H1 (cell line): ENCODE measurements around the gene AP3S1. TPM values are rescaled to one million over a fixed set of nuclear protein-coding genes. Genes with fewer than 3 reads are reported as not detected.

Experiments used
- CTCF ChIA-PET: fragments of 300-600 bp; sonication (Branson Sonifier 250); formaldehyde crosslinking; loops from one replicate; lab custom pipeline; 2021; ENCODE audit not compliant: partially characterized antibody; lab: Charles Lee
- POLR2A ChIA-PET: fragments of 300-600 bp; sonication (Branson Sonifier 250); formaldehyde crosslinking; loops from one replicate; lab custom pipeline; 2021; ENCODE audit warnings: inconsistent platforms; ENCODE audit not compliant: partially characterized antibody; lab: Charles Lee
- DNase-seq, 2 experiments: peaks; one replicate each; pipeline versions ENCODE4 v3.0.0 to v3.0.0-alpha.2; 2010 to 2022; ENCODE audit warnings: low spot score in 2 of 2, low read depth in 1 of 2, mixed read lengths in 1 of 2
- FAIRE-seq: peaks from 2 replicates; lab custom pipeline; 2011; peaks lifted over from hg19 to GRCh38; lab: Jason Lieb, UNC
- H2AFZ ChIP-seq: 2 replicates; pipeline ENCODE4 v1.8.1; 2012; ENCODE audit warnings: low read length, inconsistent platforms
- H2AK5ac ChIP-seq: 2 replicates; pipeline ENCODE4 v1.6.1; 2013; ENCODE audit warnings: low read depth, low read length
- H2BK120ac ChIP-seq: replicated peaks from 2 replicates; pipeline ENCODE3; 2013; ENCODE audit warnings: low read depth, low read length, inconsistent platforms
- H2BK12ac ChIP-seq: 2 replicates; pipeline ENCODE4 v1.6.1; 2013; ENCODE audit warnings: low read depth, low read length
- H2BK15ac ChIP-seq: 2 replicates; pipeline ENCODE4 v1.6.1; 2013; ENCODE audit warnings: low read length
- H2BK20ac ChIP-seq: 2 replicates; pipeline ENCODE4 v1.6.1; 2013; ENCODE audit warnings: low read length
- H2BK5ac ChIP-seq: 2 replicates; pipeline ENCODE4 v1.6.1; 2013; ENCODE audit warnings: low read depth, low read length
- H3K14ac ChIP-seq: 2 replicates; pipeline ENCODE4 v1.6.1; 2013; ENCODE audit warnings: inconsistent platforms; ENCODE audit not compliant: insufficient read length
- H3K18ac ChIP-seq: 2 replicates; pipeline ENCODE4 v1.6.1; 2013; ENCODE audit warnings: low read length; ENCODE audit errors: extremely low read depth
- H3K23ac ChIP-seq: 2 replicates; pipeline ENCODE4 v1.6.1; 2013; ENCODE audit warnings: inconsistent platforms; ENCODE audit not compliant: insufficient read length
- H3K23me2 ChIP-seq: 2 replicates; pipeline ENCODE4 v1.6.1; 2013; ENCODE audit warnings: low read depth, low read length
- H3K27ac ChIP-seq: 2 replicates; pipeline ENCODE4 v1.6.1; 2011; ENCODE audit warnings: low read depth, low read length, inconsistent platforms
- H3K27me3 ChIP-seq, 4 experiments: replicated peaks in 1 of 4; 1 replicate in 1 of 4; 2 replicates in 3 of 4; pipeline versions ENCODE4 v1.6.1 to v1.8.1; 2011 to 2013; ENCODE audit warnings: low read length in 3 of 4, mild to moderate bottlenecking in 3 of 4, inconsistent platforms in 2 of 4, mixed read lengths in 2 of 4, moderate library complexity in 1 of 4; ENCODE audit not compliant: control insufficient read depth in 3 of 4, insufficient read depth in 3 of 4; ENCODE audit errors: extremely low read depth in 1 of 4
- H3K36me3 ChIP-seq, 4 experiments: 2 replicates each; pipeline versions ENCODE4 v1.6.1 to v1.8.1; 2011 to 2013; ENCODE audit warnings: mild to moderate bottlenecking in 4 of 4, low read length in 3 of 4, moderate library complexity in 2 of 4, control low read depth in 1 of 4, inconsistent platforms in 1 of 4; ENCODE audit not compliant: insufficient read depth in 4 of 4, control insufficient read depth in 2 of 4
- H3K4ac ChIP-seq: replicated peaks from 2 replicates; pipeline ENCODE3; 2013; ENCODE audit warnings: low read length, low read depth, mixed read lengths, inconsistent platforms; ENCODE audit not compliant: insufficient read length
- H3K4me1 ChIP-seq, 4 experiments: replicated peaks in 1 of 4; 1 replicate in 1 of 4; 2 replicates in 3 of 4; pipeline versions ENCODE4 v1.6.1 to v1.8.1; 2011 to 2013; ENCODE audit warnings: low read length in 3 of 4, inconsistent platforms in 2 of 4, mixed read lengths in 1 of 4; ENCODE audit not compliant: insufficient read depth in 4 of 4, control insufficient read depth in 3 of 4
- H3K4me2 ChIP-seq, 2 experiments: 2 replicates each; pipeline versions ENCODE4 v1.6.1 to v1.8.1; 2011 to 2013; ENCODE audit warnings: low read depth in 2 of 2, low read length in 2 of 2, control low read depth in 1 of 2, inconsistent platforms in 1 of 2, mild to moderate bottlenecking in 1 of 2; ENCODE audit not compliant: insufficient read depth in 1 of 2
- H3K4me3 ChIP-seq, 4 experiments: fragments of 200-600, 300-600 bp in 1 of 4; sonication (generic), shearing (Covaris generic), sonication (Bioruptor Twin) in 1 of 4; 2 replicates each; pipeline versions ENCODE4 v1.5.1 to v1.8.1; 2011 to 2016; ENCODE audit warnings: low read length in 4 of 4, low read depth in 3 of 4, control low read depth in 2 of 4, inconsistent platforms in 2 of 4, mild to moderate bottlenecking in 2 of 4, mixed read lengths in 1 of 4, moderate library complexity in 1 of 4; ENCODE audit not compliant: insufficient read depth in 2 of 4; ENCODE audit errors: extremely low read depth in 1 of 4
- H3K56ac ChIP-seq: replicated peaks from 2 replicates; pipeline ENCODE3; 2013; ENCODE audit warnings: low read depth, mild to moderate bottlenecking, mixed read lengths, low read length, inconsistent platforms; ENCODE audit not compliant: insufficient read length
- H3K79me1 ChIP-seq: 2 replicates; pipeline ENCODE4 v1.6.1; 2013; ENCODE audit warnings: low read depth, low read length, control low read depth
- H3K79me2 ChIP-seq, 2 experiments: 2 replicates each; pipeline versions ENCODE4 v1.6.1 to v1.8.1; 2012 to 2013; ENCODE audit warnings: low read length in 2 of 2, mild to moderate bottlenecking in 2 of 2, inconsistent platforms in 1 of 2; ENCODE audit not compliant: insufficient read depth in 2 of 2, control insufficient read depth in 1 of 2
- H3K9ac ChIP-seq, 4 experiments: replicated peaks in 1 of 4; 1 replicate in 1 of 4; 2 replicates in 3 of 4; pipeline versions ENCODE4 v1.6.1 to v1.8.1; 2011 to 2013; ENCODE audit warnings: low read depth in 3 of 4, low read length in 3 of 4, control low read depth in 2 of 4, mild to moderate bottlenecking in 2 of 4, moderate library complexity in 2 of 4, inconsistent platforms in 1 of 4; ENCODE audit errors: extremely low read depth in 1 of 4
- H3K9me3 ChIP-seq, 2 experiments: 2 replicates each; pipeline versions ENCODE4 v1.6.1 to v1.8.1; 2012 to 2013; ENCODE audit warnings: mild to moderate bottlenecking in 2 of 2, moderate library complexity in 2 of 2, control low read depth in 1 of 2, inconsistent platforms in 1 of 2, low read depth in 1 of 2, low read length in 1 of 2, mixed read lengths in 1 of 2; ENCODE audit not compliant: insufficient read depth in 2 of 2
- H4K20me1 ChIP-seq, 2 experiments: replicated peaks in 1 of 2; 2 replicates each; pipeline versions ENCODE3 to v1.8.1; 2011 to 2013; ENCODE audit warnings: inconsistent platforms in 2 of 2, low read length in 2 of 2, mild to moderate bottlenecking in 1 of 2; ENCODE audit not compliant: insufficient read depth in 2 of 2, control insufficient read depth in 1 of 2
- H4K5ac ChIP-seq: 2 replicates; pipeline ENCODE4 v1.6.1; 2013; ENCODE audit warnings: low read length, low read depth, mixed read lengths, inconsistent platforms; ENCODE audit not compliant: insufficient read length
- H4K8ac ChIP-seq: 2 replicates; pipeline ENCODE4 v1.8.0; 2013; ENCODE audit warnings: mild to moderate bottlenecking, moderate library complexity, low read length, inconsistent platforms; ENCODE audit not compliant: insufficient read depth; ENCODE audit errors: extremely low read depth
- H4K91ac ChIP-seq: replicated peaks from 2 replicates; pipeline ENCODE3; 2013; ENCODE audit warnings: low read length, mixed read lengths, inconsistent platforms; ENCODE audit not compliant: insufficient read length
- ASH2L ChIP-seq: fragments of 200-600, 300-600 bp; sonication (generic); IDR thresholded peaks from one replicate; pipeline ENCODE4 v1.7.1; 2017; ENCODE audit warnings: low read length
- BCL11A ChIP-seq, 2 experiments: IDR thresholded peaks; one replicate each; pipeline ENCODE4 v1.6.1; 2011; ENCODE audit warnings: low read depth in 2 of 2, low read length in 2 of 2, mild to moderate bottlenecking in 2 of 2
- CBX5 ChIP-seq: fragments of 300-800, 300-1000 bp; sonication (generic); IDR thresholded peaks from 2 replicates; pipeline ENCODE4 v1.7.1; 2016; ENCODE audit warnings: antibody characterized with exemption, low read length, low read depth
- EZH2 ChIP-seq: fragments of 200-600 bp; sonication (generic); IDR thresholded peaks from 2 replicates; pipeline ENCODE4 v1.7.1; 2012; ENCODE audit warnings: low read depth, mild to moderate bottlenecking, moderate library complexity, low read length, inconsistent platforms; ENCODE audit not compliant: severe bottlenecking
- NRF1 ChIP-seq: IDR thresholded peaks from 2 replicates; pipeline ENCODE4 v1.6.1; 2011; ENCODE audit warnings: mild to moderate bottlenecking, low read depth, low read length, improper control_type of control experiment
- PHF8 ChIP-seq: fragments of 200-600 bp; sonication (generic); conservative IDR thresholded peaks from 2 replicates; pipeline ENCODE4 v1.7.1; 2012; ENCODE audit warnings: low read depth, mild to moderate bottlenecking, inconsistent platforms, low read length, moderate library complexity
- RBBP5 ChIP-seq: IDR thresholded peaks from 2 replicates; pipeline ENCODE4 v1.7.1; 2012; ENCODE audit warnings: low read depth, mild to moderate bottlenecking, inconsistent platforms, low read length, moderate library complexity, borderline replicate concordance
- SIN3A ChIP-seq, 2 experiments: IDR thresholded peaks in 1 of 2; conservative IDR thresholded peaks in 1 of 2; 2 replicates each; pipeline ENCODE4 v1.6.1; 2011 to 2012; ENCODE audit warnings: low read length in 2 of 2, improper control_type of control experiment in 1 of 2, low read depth in 1 of 2, mild to moderate bottlenecking in 1 of 2
- SIRT6 ChIP-seq: IDR thresholded peaks from one replicate; pipeline ENCODE4 v1.7.1; 2012; ENCODE audit warnings: low read length, inconsistent platforms
- SRF ChIP-seq: IDR thresholded peaks from 2 replicates; pipeline ENCODE4 v1.6.1; 2011; ENCODE audit warnings: mild to moderate bottlenecking, low read depth, low read length, moderate library complexity
- TAF1 ChIP-seq: IDR thresholded peaks from 2 replicates; pipeline ENCODE4 v1.6.1; 2011; ENCODE audit warnings: mild to moderate bottlenecking, low read depth, low read length
- TBP ChIP-seq: IDR thresholded peaks from 2 replicates; pipeline ENCODE4 v1.6.1; 2011; ENCODE audit warnings: low read depth, low read length, improper control_type of control experiment
- TCF12 ChIP-seq: IDR thresholded peaks from 2 replicates; pipeline ENCODE4 v1.6.1; 2011; ENCODE audit warnings: low read depth, mild to moderate bottlenecking, low read length
- YY1 ChIP-seq: IDR thresholded peaks from 2 replicates; pipeline ENCODE4 v1.6.1; 2011; ENCODE audit warnings: low read depth, mild to moderate bottlenecking, low read length
- WGBS, 2 experiments: shearing (Covaris generic) in 1 of 2; methylation state at CpG; one replicate each; pipeline versions ENCODE4 v1.1.6 to v1.1.7; 2013 to 2015; ENCODE audit warnings: low lambda C conversion rate in 2 of 2, mixed read lengths in 2 of 2, inconsistent platforms in 1 of 2, low coverage in 1 of 2, missing lambda C conversion rate in 1 of 2; ENCODE audit not compliant: insufficient replicate concordance in 2 of 2, insufficient coverage in 1 of 2, insufficient read length in 1 of 2; ENCODE audit errors: extremely low coverage in 1 of 2, missing lambda C conversion rate in 1 of 2; 5-methylcytosine and 5-hydroxymethylcytosine counted together
- polyA plus RNA-seq, 7 experiments: library from polyadenylated mRNA; depleted of rRNA in 3 of 7; stranded (reverse) in 5 of 7; unstranded in 2 of 7; fragments of >200 nt in 5 of 7; fragments of 200-250 nt in 2 of 7; gene quantifications; 1 replicate in 5 of 7; 2 replicates in 1 of 7; 4 replicates in 1 of 7; pipeline versions ENCODE4 v1.2.1 to v1.2.3, GENCODE V29; 2011 to 2013; ENCODE audit warnings: missing spikeins in 2 of 7, mixed read lengths in 2 of 7
- total RNA-seq: library from RNA; stranded (reverse); fragmentation: NEBNext Ultra II Directional; extraction: Animal tissue kit (Norgen Biotek cat#: 25700); gene quantifications from 2 replicates; pipeline ENCODE4 v1.2.1, GENCODE V29; 2021
- TF ChIP-seq, protein P1 (sequence below): IDR thresholded peaks from 2 replicates; pipeline ENCODE4 v1.6.1; 2012; ENCODE audit warnings: inconsistent platforms

Gene AP3S1
- total and polyA plus RNA-seq, 2 of the 8 experiments (the other 6 are each of a cell fraction or from before 2014, with no cell fraction given) = 26.6 to 72.7 TPM

GRCh38 chr5:115895821-115896220, 54.1 kb downstream of the AP3S1 start:
- H3K27me3 ChIP-seq = no peaks in the 10 kb centered on the region
- ChIA-PET CTCF (no interaction called here), POLR2A (no interaction called here)
- no peak overlapping the region for H2BK12ac ChIP-seq
- no peak overlapping the region for H4K8ac ChIP-seq
- H3K23me2 ChIP-seq = no peaks in the 10 kb centered on the region
- no peak overlapping the region for H2AFZ ChIP-seq
- no peak overlapping the region for H3K14ac ChIP-seq
- H3K4me3 ChIP-seq = no peak overlapping the region
- H3K23ac ChIP-seq = no peak overlapping the region
- H3K18ac ChIP-seq = no peak overlapping the region
- no peak overlapping the region for H3K27ac ChIP-seq
- FAIRE-seq (peak; percentile 42), DNase-seq (no peak)
- no peaks in the 10 kb centered on the region for H3K79me1 ChIP-seq
- no peak overlapping the region for H4K91ac ChIP-seq
- H4K5ac ChIP-seq = no peak overlapping the region
- 86 to 100% methylated on average over 1 to 3 of the region's 3 CpGs for WGBS, 2 experiments
- no peak overlapping the region for H2BK20ac ChIP-seq
- H3K9me3 ChIP-seq = no peaks in the 10 kb centered on the region
- no peaks in the 10 kb centered on the region for H3K79me2 ChIP-seq
- H2BK15ac ChIP-seq = no peak overlapping the region
- no peak overlapping the region for H2BK120ac ChIP-seq
- H3K56ac ChIP-seq = no peak overlapping the region
- no peak overlapping the region for H3K4ac ChIP-seq
- peaks cover 0 to 2% of the 10 kb centered on the region in 2 experiments for H4K20me1 ChIP-seq
- peaks cover 0 to 2% (median 0%) of the 10 kb centered on the region in 4 experiments; a peak in 1 of 8 replicates for H3K36me3 ChIP-seq
- H3K4me1 ChIP-seq = no peaks in the 10 kb centered on the region
- no peak overlapping the region for H3K9ac ChIP-seq
- no peak overlapping the region for H2AK5ac ChIP-seq
- H2BK5ac ChIP-seq = no peak overlapping the region
- no peak overlapping the region for H3K4me2 ChIP-seq
- TF ChIP-seq TCF12 = no peak
- TF ChIP-seq SRF = no peak
- TF ChIP-seq RBBP5 = no peak
- TF ChIP-seq BCL11A (IDR thresholded peaks at IDR 0.05; ENCODE audit: low read depth in 2 of 2, low read length in 2 of 2) = no peak
- no peak for TF ChIP-seq YY1
- TF ChIP-seq TAF1 = no peak
- no peak for TF ChIP-seq SIN3A (conservative IDR thresholded peaks at IDR 0.05 in 1 of 2, IDR thresholded peaks at IDR 0.05 in 1 of 2; ENCODE audit: low read depth in 1 of 2, low read length in 2 of 2)
- no peak for TF ChIP-seq NRF1
- TF ChIP-seq TBP = no peak
- no peak for TF ChIP-seq PHF8
- no peak for TF ChIP-seq CBX5
- TF ChIP-seq EZH2 = no peak
- TF ChIP-seq, protein P1, sequence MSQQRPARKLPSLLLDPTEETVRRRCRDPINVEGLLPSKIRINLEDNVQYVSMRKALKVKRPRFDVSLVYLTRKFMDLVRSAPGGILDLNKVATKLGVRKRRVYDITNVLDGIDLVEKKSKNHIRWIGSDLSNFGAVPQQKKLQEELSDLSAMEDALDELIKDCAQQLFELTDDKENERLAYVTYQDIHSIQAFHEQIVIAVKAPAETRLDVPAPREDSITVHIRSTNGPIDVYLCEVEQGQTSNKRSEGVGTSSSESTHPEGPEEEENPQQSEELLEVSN = no peak
- TF ChIP-seq ASH2L = no peak
- no peak for TF ChIP-seq SIRT6
